Heart left ventricle (tissue), 13 donors: Measurements from ENCODE around the gene ID1.

Experiments used
- POLR2A ChIP-seq, 2 donors: fragments of 450-650 bp; IDR thresholded peaks; one replicate each; pipeline ENCODE4 v1.6.1; 2017; ENCODE audit warnings: antibody characterized with exemption in 2 of 2, mild to moderate bottlenecking in 2 of 2, moderate library complexity in 2 of 2
- TF ChIP-seq, protein P1 (sequence below), 12 donors: fragments of 200-600 bp; sonication (generic) in 4 of 12; IDR thresholded peaks; one replicate each; pipeline versions ENCODE4 v1.5.0 to v1.8.0; 2018 to 2022; ENCODE audit warnings: antibody characterized with exemption in 12 of 12, mild to moderate bottlenecking in 5 of 12
- donor health status: ischemic (EF 13 %, LVEDD 7.1; RV severe dilation, severe dysfunction).
- donor health status: DM: no; HTN: yes; CAD: no.
- donor health status: DM: no; HTN: no; CAD: no.
- donor health status: ischemic (EF 25% LVEDD 6.9; RV normal size, moderate dysfunction).
- donor health status: ischemic (EF 25% LVEDD 5.7; RV mildly dilated, moderate dysfunction).
- donor health status: ischemic (EF 35%, LVEDD 5.7; RV mildly dilated, moderate dysfunction).
- donor health status: nonischemic (EF 11% LVEDD 7.7; RV severe dilation, severe dysfunction).
- donor health status: DM: yes; HTN: yes; CAD: no.
- donor health status: PGD.
- donor health status: ischemic (EF 29% LVEDD 5.4; RV normal size, mild dysfunction).
- donor health status: nonischemic (EF 23%, LVEDD 6.1; RV moderate dilation, normal function).

GRCh38 chr20:31579245-31579644 is 25.8 kb upstream of the ID1 start:
- TF ChIP-seq, protein P1, sequence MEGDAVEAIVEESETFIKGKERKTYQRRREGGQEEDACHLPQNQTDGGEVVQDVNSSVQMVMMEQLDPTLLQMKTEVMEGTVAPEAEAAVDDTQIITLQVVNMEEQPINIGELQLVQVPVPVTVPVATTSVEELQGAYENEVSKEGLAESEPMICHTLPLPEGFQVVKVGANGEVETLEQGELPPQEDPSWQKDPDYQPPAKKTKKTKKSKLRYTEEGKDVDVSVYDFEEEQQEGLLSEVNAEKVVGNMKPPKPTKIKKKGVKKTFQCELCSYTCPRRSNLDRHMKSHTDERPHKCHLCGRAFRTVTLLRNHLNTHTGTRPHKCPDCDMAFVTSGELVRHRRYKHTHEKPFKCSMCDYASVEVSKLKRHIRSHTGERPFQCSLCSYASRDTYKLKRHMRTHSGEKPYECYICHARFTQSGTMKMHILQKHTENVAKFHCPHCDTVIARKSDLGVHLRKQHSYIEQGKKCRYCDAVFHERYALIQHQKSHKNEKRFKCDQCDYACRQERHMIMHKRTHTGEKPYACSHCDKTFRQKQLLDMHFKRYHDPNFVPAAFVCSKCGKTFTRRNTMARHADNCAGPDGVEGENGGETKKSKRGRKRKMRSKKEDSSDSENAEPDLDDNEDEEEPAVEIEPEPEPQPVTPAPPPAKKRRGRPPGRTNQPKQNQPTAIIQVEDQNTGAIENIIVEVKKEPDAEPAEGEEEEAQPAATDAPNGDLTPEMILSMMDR (IDR thresholded peaks at IDR 0.05): no peak
- TF ChIP-seq POLR2A (IDR thresholded peaks at IDR 0.05): no peak
